IMR-90 (cell line): ENCODE results near the gene ATP6V1F. TPM values are rescaled to one million over a fixed set of nuclear protein-coding genes. Genes with fewer than 3 reads are reported as not detected.

Experiments
- ATAC-seq: fragments of 200-7000 bp; cut with Tn5 transposase; 2 replicates; pipeline ENCODE4 v1.9.1; 2020; ENCODE audit warnings: low read depth, mild to moderate bottlenecking, moderate library complexity
- BruUV-seq: library from RNA; stranded (reverse); fragments of 400-500 nt; replicated peaks from 2 replicates; lab custom pipeline; 2021; lab: Mats Ljungman, UMichigan
- CTCF ChIA-PET: fragments of 300-600 bp; formaldehyde crosslinking; extraction: SDS; loops from one replicate; lab custom pipeline; 2021; ENCODE audit warnings: antibody characterized with exemption; lab: Yijun Ruan, JAX
- POLR2A ChIA-PET: fragments of 300-600 bp; sonication (Branson Sonifier 250); formaldehyde crosslinking; loops from one replicate; lab custom pipeline; 2022; ENCODE audit warnings: antibody characterized with exemption; ENCODE audit not compliant: unreplicated experiment; lab: Charles Lee
- DNase-seq: peaks from one replicate; pipeline ENCODE4 v3.0.0; 2013
- H2AFZ ChIP-seq: replicated peaks from 2 replicates; pipeline ENCODE3; 2013; ENCODE audit warnings: low read length, mild to moderate bottlenecking; ENCODE audit not compliant: poor library complexity
- H2AK5ac ChIP-seq: 2 replicates; pipeline ENCODE4 v1.6.1; 2013; ENCODE audit warnings: low read depth, low read length, inconsistent platforms
- H2AK9ac ChIP-seq: replicated peaks from 2 replicates; pipeline ENCODE3; 2013; ENCODE audit warnings: mild to moderate bottlenecking, low read depth, low read length, moderate library complexity; ENCODE audit not compliant: poor library complexity
- H2BK120ac ChIP-seq: 2 replicates; pipeline ENCODE4 v1.6.1; 2013; ENCODE audit warnings: low read depth, low read length, inconsistent platforms
- H2BK15ac ChIP-seq: 3 replicates; pipeline ENCODE4 v1.6.1; 2013; ENCODE audit warnings: low read depth, low read length, inconsistent platforms
- H2BK20ac ChIP-seq: 2 replicates; pipeline ENCODE4 v1.6.1; 2013; ENCODE audit warnings: low read depth, mild to moderate bottlenecking, inconsistent platforms, low read length, moderate library complexity
- H2BK5ac ChIP-seq: 2 replicates; pipeline ENCODE4 v1.6.1; 2013; ENCODE audit warnings: mild to moderate bottlenecking, low read depth, low read length, inconsistent platforms; ENCODE audit not compliant: poor library complexity, severe bottlenecking
- H3K14ac ChIP-seq: replicated peaks from 2 replicates; pipeline ENCODE4 v1.6.1; 2013; ENCODE audit warnings: low read depth, low read length, inconsistent platforms
- H3K18ac ChIP-seq: 2 replicates; pipeline ENCODE4 v1.6.1; 2013; ENCODE audit warnings: low read depth, low read length, control low read depth
- H3K23ac ChIP-seq: 2 replicates; pipeline ENCODE4 v1.6.1; 2013; ENCODE audit warnings: low read depth, low read length, inconsistent platforms
- H3K27ac ChIP-seq: 2 replicates; pipeline ENCODE4 v1.5.1; 2013; ENCODE audit warnings: mild to moderate bottlenecking, control low read depth, low read length; ENCODE audit not compliant: insufficient read depth
- H3K27me3 ChIP-seq: 2 replicates; pipeline ENCODE4 v1.6.1; 2013; ENCODE audit warnings: low read length; ENCODE audit not compliant: control insufficient read depth, insufficient read depth
- H3K36me3 ChIP-seq: 2 replicates; pipeline ENCODE4 v1.6.1; 2013; ENCODE audit warnings: low read length, mixed read lengths; ENCODE audit not compliant: control insufficient read depth, insufficient read depth
- H3K4ac ChIP-seq: 2 replicates; pipeline ENCODE4 v1.6.1; 2013; ENCODE audit warnings: low read depth, low read length, inconsistent platforms
- H3K4me1 ChIP-seq: 2 replicates; pipeline ENCODE4 v1.6.1; 2013; ENCODE audit warnings: low read length, mixed read lengths; ENCODE audit not compliant: control insufficient read depth, insufficient read depth
- H3K4me2 ChIP-seq: 2 replicates; pipeline ENCODE4 v1.6.1; 2013; ENCODE audit warnings: low read depth, mild to moderate bottlenecking, control low read depth, low read length, moderate library complexity
- H3K4me3 ChIP-seq: 2 replicates; pipeline ENCODE4 v1.5.1; 2013; ENCODE audit warnings: low read depth, mild to moderate bottlenecking, control low read depth, low read length, moderate library complexity; ENCODE audit not compliant: insufficient read depth
- H3K56ac ChIP-seq: 2 replicates; pipeline ENCODE4 v1.6.1; 2013; ENCODE audit warnings: low read length, inconsistent platforms; ENCODE audit not compliant: insufficient read depth; ENCODE audit errors: extremely low read depth
- H3K79me1 ChIP-seq, 2 experiments: 2 replicates each; pipeline ENCODE4 v1.6.1; 2013; ENCODE audit warnings: low read length in 2 of 2, inconsistent platforms in 1 of 2, low read depth in 1 of 2
- H3K9ac ChIP-seq: 2 replicates; pipeline ENCODE4 v1.6.1; 2013; ENCODE audit warnings: low read depth, low read length, control low read depth
- H3K9me1 ChIP-seq: 2 replicates; pipeline ENCODE4 v1.6.1; 2013; ENCODE audit warnings: low read length, inconsistent platforms; ENCODE audit not compliant: insufficient read depth
- H3K9me3 ChIP-seq: 2 replicates; pipeline ENCODE4 v1.6.1; 2013; ENCODE audit warnings: low read length; ENCODE audit not compliant: control insufficient read depth, insufficient read depth
- H4K20me1 ChIP-seq: 2 replicates; pipeline ENCODE4 v1.6.1; 2013; ENCODE audit warnings: low read length, inconsistent platforms; ENCODE audit not compliant: insufficient read depth
- H4K5ac ChIP-seq: 2 replicates; pipeline ENCODE4 v1.6.1; 2013; ENCODE audit warnings: mild to moderate bottlenecking, low read depth, low read length, control low read depth
- H4K8ac ChIP-seq, 2 experiments: 2 replicates each; pipeline ENCODE4 v1.6.1; 2013; ENCODE audit warnings: low read depth in 2 of 2, low read length in 2 of 2, control low read depth in 1 of 2, inconsistent platforms in 1 of 2
- H4K91ac ChIP-seq: 2 replicates; pipeline ENCODE4 v1.6.1; 2013; ENCODE audit warnings: low read depth, low read length, inconsistent platforms; ENCODE audit not compliant: insufficient read depth
- BHLHE40 ChIP-seq: fragments of 150-350 bp; IDR thresholded peaks from 2 replicates; pipeline ENCODE4 v1.6.1; 2016; ENCODE audit warnings: mild to moderate bottlenecking, low read depth, low read length
- CEBPB ChIP-seq: IDR thresholded peaks from 2 replicates; pipeline ENCODE4 v1.6.1; 2012; ENCODE audit warnings: low read depth, low read length, improper control_type of control experiment
- CHD1 ChIP-seq: IDR thresholded peaks from 2 replicates; pipeline ENCODE4 v1.6.1; 2012; ENCODE audit warnings: low read depth, low read length, improper control_type of control experiment
- ELK1 ChIP-seq: fragments of 150-350 bp; IDR thresholded peaks from 2 replicates; pipeline ENCODE4 v1.6.1; 2016; ENCODE audit warnings: low read depth, mild to moderate bottlenecking, low read length, moderate library complexity, borderline replicate concordance
- FOS ChIP-seq: fragments of 150-350 bp; IDR thresholded peaks from 2 replicates; pipeline ENCODE4 v1.6.1; 2016; ENCODE audit warnings: low read depth, low read length
- MAFK ChIP-seq: IDR thresholded peaks from 2 replicates; pipeline ENCODE4 v1.6.1; 2012; ENCODE audit warnings: low read depth, low read length, improper control_type of control experiment
- MAZ ChIP-seq: IDR thresholded peaks from 2 replicates; pipeline ENCODE4 v1.6.1; 2012; ENCODE audit warnings: low read depth, mild to moderate bottlenecking, low read length, improper control_type of control experiment, moderate library complexity, borderline replicate concordance
- MXI1 ChIP-seq: IDR thresholded peaks from 2 replicates; pipeline ENCODE4 v1.6.1; 2012; ENCODE audit warnings: low read depth, mild to moderate bottlenecking, low read length, moderate library complexity, borderline replicate concordance
- NFE2L2 ChIP-seq: fragments of 150-350 bp; IDR thresholded peaks from 2 replicates; pipeline ENCODE4 v1.6.1; 2016; ENCODE audit warnings: low read depth, mild to moderate bottlenecking, low read length
- POLR2A ChIP-seq: IDR thresholded peaks from 2 replicates; pipeline ENCODE4 v1.6.1; 2012; ENCODE audit warnings: mild to moderate bottlenecking, low read depth, low read length
- RAD21 ChIP-seq: IDR thresholded peaks from 2 replicates; pipeline ENCODE4 v1.6.1; 2012; ENCODE audit warnings: low read length, improper control_type of control experiment
- RCOR1 ChIP-seq: IDR thresholded peaks from 2 replicates; pipeline ENCODE4 v1.6.1; 2012; ENCODE audit warnings: mild to moderate bottlenecking, low read length, improper control_type of control experiment; ENCODE audit not compliant: insufficient replicate concordance
- RFX5 ChIP-seq: IDR thresholded peaks from 2 replicates; pipeline ENCODE4 v1.8.0; 2012; ENCODE audit warnings: low read depth, mild to moderate bottlenecking, low read length, moderate library complexity
- SMC3 ChIP-seq: fragments of 150-350 bp; IDR thresholded peaks from 2 replicates; pipeline ENCODE4 v1.6.1; 2016; ENCODE audit warnings: low read depth, mild to moderate bottlenecking, antibody characterized with exemption, low read length, moderate library complexity
- USF2 ChIP-seq: fragments of 150-350 bp; IDR thresholded peaks from 2 replicates; pipeline ENCODE4 v1.6.1; 2017; ENCODE audit warnings: mild to moderate bottlenecking, antibody characterized with exemption, low read length, low read depth
- WGBS, 2 experiments: methylation state at CpG; one replicate each; pipeline versions ENCODE4 v1.1.5 to v1.1.7; 2013; ENCODE audit warnings: missing lambda C conversion rate in 2 of 2; ENCODE audit not compliant: insufficient read length in 1 of 2; ENCODE audit errors: extremely low coverage in 2 of 2; 5-methylcytosine and 5-hydroxymethylcytosine counted together
- dilution Hi-C: fragments of 300-500 bp; cut with HindIII; formaldehyde crosslinking; loops from one replicate; pipeline ENCODE4 v1.14.3; 2018; ENCODE audit warnings: low sequenced_read_pairs; ENCODE audit not compliant: unreplicated experiment
- in situ Hi-C: fragments of 300-500 bp; cut with MboI; formaldehyde crosslinking; loops from 3 replicates; pipeline ENCODE4 v1.14.3; 2019; ENCODE audit warnings: low sequenced_read_pairs, inconsistent platforms, mixed read lengths
- intact Hi-C: fragments of 100-400 bp; cut with micrococcal nuclease; formaldehyde crosslinking; loops from 2 replicates; pipeline ENCODE4 v1.10.0; 2022
- polyA plus RNA-seq, 3 experiments: library from polyadenylated mRNA; depleted of rRNA; stranded (reverse); fragments of >200 nt; gene quantifications; 2 replicates each; pipeline ENCODE4 v1.2.3, GENCODE V29; 2012; ENCODE audit warnings: low replicate concordance in 1 of 3
- total RNA-seq: library from RNA; depleted of rRNA; stranded (reverse); fragments of >200 nt; gene quantifications from 2 replicates; pipeline ENCODE4 v1.2.3, GENCODE V29; 2012
- TF ChIP-seq, protein P1 (sequence below): conservative IDR thresholded peaks from 2 replicates; pipeline ENCODE4 v1.5.1; 2012; ENCODE audit warnings: mild to moderate bottlenecking, low read depth, low read length, improper control_type of control experiment

Gene ATP6V1F
- total and polyA plus RNA-seq, 2 of the 4 experiments (the other 2 are of a cell fraction), result 104 to 321 TPM

GRCh38 chr7:128843938-128844621 lies 18.6 kb upstream of the ATP6V1F start:
- Histone ChIP-seq H3K14ac (no peak overlapping the region), H4K91ac (no peak overlapping the region), H3K56ac (no peak overlapping the region), H3K18ac (no peak overlapping the region), H2AFZ (peak overlapping the region; percentile 16), H2BK15ac (no peak overlapping the region), H3K27ac (no peak overlapping the region), H2AK9ac (peak overlapping the region; percentile 13), H2BK20ac (no peak overlapping the region), H4K5ac (no peak overlapping the region), H4K8ac (no peak overlapping the region), H3K79me1 (peaks cover 32 to 77% of the 10 kb centered on the region in 2 experiments), H3K4ac (no peak overlapping the region), H2BK120ac (no peak overlapping the region), H2BK5ac (no peak overlapping the region), H3K36me3 (peaks cover 96% of the 10 kb centered on the region), H3K9me1 (no peaks in the 10 kb centered on the region; the same call in 1 of the 2 replicates), H3K4me3 (no peak overlapping the region), H3K4me1 (peaks cover 3% of the 10 kb centered on the region; the same call in 1 of the 2 replicates), H4K20me1 (peaks cover 86% of the 10 kb centered on the region), H3K23ac (no peak overlapping the region), H3K4me2 (no peak overlapping the region), H3K9ac (no peak overlapping the region), H3K9me3 (no peaks in the 10 kb centered on the region), H2AK5ac (no peak overlapping the region), H3K27me3 (no peaks in the 10 kb centered on the region)
- in situ Hi-C loops (no loop called here), intact Hi-C loops (no loop called here), dilution Hi-C loops (no loop called here)
- BruUV-seq, result no TSS peak
- ChIA-PET CTCF (no interaction called here), POLR2A (no interaction called here)
- WGBS, 2 experiments, result 95% methylated on average over 13 of the region's 17 CpGs; no CpG with 5 or more reads in 1 of the 2 experiments
- TF ChIP-seq MXI1 (no peak), MAZ (no peak), MAFK (no peak), FOS (no peak), SMC3 (no peak), RCOR1 (no peak), CEBPB (no peak), RFX5 (no peak), NFE2L2 (no peak), BHLHE40 (no peak), USF2 (no peak), POLR2A (no peak), ELK1 (no peak), CHD1 (no peak), RAD21 (no peak)
- TF ChIP-seq, protein P1, sequence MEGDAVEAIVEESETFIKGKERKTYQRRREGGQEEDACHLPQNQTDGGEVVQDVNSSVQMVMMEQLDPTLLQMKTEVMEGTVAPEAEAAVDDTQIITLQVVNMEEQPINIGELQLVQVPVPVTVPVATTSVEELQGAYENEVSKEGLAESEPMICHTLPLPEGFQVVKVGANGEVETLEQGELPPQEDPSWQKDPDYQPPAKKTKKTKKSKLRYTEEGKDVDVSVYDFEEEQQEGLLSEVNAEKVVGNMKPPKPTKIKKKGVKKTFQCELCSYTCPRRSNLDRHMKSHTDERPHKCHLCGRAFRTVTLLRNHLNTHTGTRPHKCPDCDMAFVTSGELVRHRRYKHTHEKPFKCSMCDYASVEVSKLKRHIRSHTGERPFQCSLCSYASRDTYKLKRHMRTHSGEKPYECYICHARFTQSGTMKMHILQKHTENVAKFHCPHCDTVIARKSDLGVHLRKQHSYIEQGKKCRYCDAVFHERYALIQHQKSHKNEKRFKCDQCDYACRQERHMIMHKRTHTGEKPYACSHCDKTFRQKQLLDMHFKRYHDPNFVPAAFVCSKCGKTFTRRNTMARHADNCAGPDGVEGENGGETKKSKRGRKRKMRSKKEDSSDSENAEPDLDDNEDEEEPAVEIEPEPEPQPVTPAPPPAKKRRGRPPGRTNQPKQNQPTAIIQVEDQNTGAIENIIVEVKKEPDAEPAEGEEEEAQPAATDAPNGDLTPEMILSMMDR, result no peak
- ATAC-seq, result no peak
- DNase-seq, result no peak
